B cell (primary cell): ENCODE measurements around the gene GDF9.

Source experiments
- EZH2 ChIP-seq: IDR thresholded peaks from 2 replicates; pipeline ENCODE4 v1.6.1; 2012; ENCODE audit warnings: borderline replicate concordance, low read depth, mild to moderate bottlenecking, moderate library complexity, low read length; ENCODE audit not compliant: insufficient read depth, poor library complexity, severe bottlenecking
- TF ChIP-seq, protein P1 (sequence below): fragments of 200-600 bp; IDR thresholded peaks from one replicate; pipeline ENCODE4 v1.8.0; 2022; ENCODE audit warnings: antibody characterized with exemption, mild to moderate bottlenecking

GRCh38 chr5:132853323-132853722 lies 12.9 kb downstream of the GDF9 start:
- TF ChIP-seq, protein P1, sequence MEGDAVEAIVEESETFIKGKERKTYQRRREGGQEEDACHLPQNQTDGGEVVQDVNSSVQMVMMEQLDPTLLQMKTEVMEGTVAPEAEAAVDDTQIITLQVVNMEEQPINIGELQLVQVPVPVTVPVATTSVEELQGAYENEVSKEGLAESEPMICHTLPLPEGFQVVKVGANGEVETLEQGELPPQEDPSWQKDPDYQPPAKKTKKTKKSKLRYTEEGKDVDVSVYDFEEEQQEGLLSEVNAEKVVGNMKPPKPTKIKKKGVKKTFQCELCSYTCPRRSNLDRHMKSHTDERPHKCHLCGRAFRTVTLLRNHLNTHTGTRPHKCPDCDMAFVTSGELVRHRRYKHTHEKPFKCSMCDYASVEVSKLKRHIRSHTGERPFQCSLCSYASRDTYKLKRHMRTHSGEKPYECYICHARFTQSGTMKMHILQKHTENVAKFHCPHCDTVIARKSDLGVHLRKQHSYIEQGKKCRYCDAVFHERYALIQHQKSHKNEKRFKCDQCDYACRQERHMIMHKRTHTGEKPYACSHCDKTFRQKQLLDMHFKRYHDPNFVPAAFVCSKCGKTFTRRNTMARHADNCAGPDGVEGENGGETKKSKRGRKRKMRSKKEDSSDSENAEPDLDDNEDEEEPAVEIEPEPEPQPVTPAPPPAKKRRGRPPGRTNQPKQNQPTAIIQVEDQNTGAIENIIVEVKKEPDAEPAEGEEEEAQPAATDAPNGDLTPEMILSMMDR, result no peak
- no peak for TF ChIP-seq EZH2
